ENCODE data around the gene MICA.
A peak's percentile ranks its signal among the peaks of the same experiment; 100 is the strongest.
"Not testable (repeated sequence)": the region's sequence is repeated elsewhere in the genome, so short reads cannot be mapped to it uniquely, and the experiment has no call there.

MICA gene

DNA sequence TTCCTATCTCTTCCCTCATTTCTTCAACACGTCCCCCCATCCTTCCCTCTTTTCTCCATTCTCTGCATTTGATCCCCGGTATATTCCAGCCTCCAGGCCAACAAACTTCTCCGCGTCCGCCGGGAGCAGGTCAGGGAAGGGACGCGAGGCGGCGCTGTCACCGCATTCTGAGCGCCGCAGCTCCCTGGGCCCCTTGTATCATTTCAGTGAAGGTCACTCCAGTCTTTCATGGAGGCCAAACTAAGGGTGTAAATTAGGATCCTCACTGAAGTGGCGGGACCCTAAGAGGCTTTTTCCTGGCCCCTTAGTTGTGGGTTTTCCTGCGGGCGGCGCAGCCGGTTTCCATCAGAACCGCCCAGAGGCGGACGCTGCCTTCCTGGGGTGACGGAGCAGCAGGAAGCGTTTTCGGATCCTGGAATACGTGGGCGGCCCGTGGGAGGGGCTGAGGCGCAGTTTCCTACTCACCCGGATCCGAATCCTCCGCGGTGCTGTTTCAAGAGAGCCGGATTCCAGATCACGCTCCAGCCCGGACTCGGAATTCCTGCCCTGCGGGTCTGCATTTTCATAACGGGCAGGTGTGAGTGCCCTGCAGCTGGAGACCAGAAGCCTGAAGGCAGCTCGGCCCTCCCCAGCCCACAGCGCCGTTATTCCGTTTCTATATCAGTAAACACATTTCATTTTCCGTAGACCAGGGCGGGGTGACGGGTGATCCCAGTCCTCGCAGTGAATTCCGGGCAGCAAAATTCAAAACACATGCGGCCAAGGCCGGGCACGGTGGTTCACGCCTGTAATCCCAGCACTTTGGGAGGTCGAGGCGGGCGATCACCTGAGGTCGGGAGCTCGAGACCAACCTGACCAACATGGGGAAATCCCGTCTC lies 3.6 kb upstream of the MICA start:
- peak overlapping the region; percentile 69 for H3K4me3 ChIP-seq (ENCODE audit: low read depth, low read length)
- peak; percentile 82 for DNase-seq (ENCODE audit: low read depth, low spot score)
- TF ChIP-seq, protein P1, sequence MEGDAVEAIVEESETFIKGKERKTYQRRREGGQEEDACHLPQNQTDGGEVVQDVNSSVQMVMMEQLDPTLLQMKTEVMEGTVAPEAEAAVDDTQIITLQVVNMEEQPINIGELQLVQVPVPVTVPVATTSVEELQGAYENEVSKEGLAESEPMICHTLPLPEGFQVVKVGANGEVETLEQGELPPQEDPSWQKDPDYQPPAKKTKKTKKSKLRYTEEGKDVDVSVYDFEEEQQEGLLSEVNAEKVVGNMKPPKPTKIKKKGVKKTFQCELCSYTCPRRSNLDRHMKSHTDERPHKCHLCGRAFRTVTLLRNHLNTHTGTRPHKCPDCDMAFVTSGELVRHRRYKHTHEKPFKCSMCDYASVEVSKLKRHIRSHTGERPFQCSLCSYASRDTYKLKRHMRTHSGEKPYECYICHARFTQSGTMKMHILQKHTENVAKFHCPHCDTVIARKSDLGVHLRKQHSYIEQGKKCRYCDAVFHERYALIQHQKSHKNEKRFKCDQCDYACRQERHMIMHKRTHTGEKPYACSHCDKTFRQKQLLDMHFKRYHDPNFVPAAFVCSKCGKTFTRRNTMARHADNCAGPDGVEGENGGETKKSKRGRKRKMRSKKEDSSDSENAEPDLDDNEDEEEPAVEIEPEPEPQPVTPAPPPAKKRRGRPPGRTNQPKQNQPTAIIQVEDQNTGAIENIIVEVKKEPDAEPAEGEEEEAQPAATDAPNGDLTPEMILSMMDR (IDR thresholded peaks at IDR 0.05; ENCODE audit: low read depth, low read length): peak; percentile 98
- in situ Hi-C loops (cut with HindIII; ENCODE audit: low sequenced_read_pairs): no loop called here

DNA sequence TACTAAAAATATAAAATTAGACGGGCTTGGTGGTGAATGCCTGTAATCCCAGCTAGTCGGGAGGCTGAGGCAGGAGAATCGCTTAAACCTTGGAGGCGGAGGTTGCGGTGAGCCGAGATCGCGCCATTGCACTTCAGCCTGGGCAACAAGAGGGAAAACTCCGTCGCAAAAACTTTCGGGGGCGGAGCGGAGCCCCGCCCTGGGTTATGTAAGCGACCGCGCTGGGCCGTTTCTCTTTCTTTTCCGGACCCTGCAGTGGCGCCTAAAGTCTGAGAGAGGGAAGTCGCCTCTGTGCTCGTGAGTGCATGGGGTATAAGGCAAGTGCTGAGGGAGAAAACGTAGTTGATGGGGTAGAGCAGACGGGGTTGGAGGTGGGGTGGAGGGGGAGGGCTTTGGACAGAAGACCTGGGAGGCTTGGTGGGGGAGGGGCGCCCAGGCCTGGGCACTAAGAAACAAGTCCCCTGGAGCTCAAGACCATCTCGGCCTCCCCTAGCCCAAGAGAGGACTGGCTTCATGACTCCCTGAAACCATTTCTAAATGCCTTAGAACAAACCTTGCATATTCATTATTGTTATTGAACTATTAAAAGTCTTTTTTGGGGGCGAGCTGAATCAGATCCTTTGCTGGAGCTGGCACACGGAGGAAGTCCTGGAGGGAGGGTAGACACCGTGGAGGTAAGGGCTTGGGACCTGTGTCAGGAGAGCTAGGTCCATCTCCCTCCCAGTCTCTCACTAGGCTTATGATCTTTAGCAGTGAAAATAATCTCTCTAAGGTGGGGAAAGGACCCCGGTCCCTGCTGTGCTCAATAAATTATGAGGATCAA lies 2.7 kb upstream of the MICA start:
- TF ChIP-seq, protein P1 (IDR thresholded peaks at IDR 0.05; ENCODE audit: low read depth, low read length): no peak
- in situ Hi-C loops (cut with HindIII; ENCODE audit: low sequenced_read_pairs): no loop called here

DNA sequence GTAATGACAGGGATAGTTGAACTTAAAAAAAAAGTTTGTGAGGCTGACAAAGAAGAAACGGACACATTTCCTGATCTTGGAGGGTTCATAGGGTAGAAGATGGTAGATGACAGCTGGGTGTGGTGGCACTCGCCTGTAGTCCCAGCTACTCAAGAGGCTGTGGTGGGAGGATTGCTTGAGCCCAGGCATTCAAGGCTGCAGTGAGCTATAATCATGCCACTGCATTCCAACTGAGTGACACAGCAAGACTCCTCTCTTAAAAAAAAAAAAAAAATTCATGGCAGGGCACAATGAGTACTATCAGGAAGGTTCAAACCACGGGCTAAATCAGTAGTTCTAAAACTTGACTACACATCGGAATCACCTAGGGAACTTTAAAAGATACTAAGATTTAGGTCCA lies 2.0 kb upstream of the MICA start:
- DNase-seq (ENCODE audit: low read depth, low spot score): peak; percentile 66
- H3K4me3 ChIP-seq (ENCODE audit: low read depth, low read length): peak overlapping the region; percentile 69
- in situ Hi-C loops (cut with HindIII; ENCODE audit: low sequenced_read_pairs): no loop called here
- TF ChIP-seq, protein P1 (IDR thresholded peaks at IDR 0.05; ENCODE audit: low read depth, low read length): no peak

More for the DNA sequence above, 2.7 kb upstream of the MICA start:
- peak overlapping the region; percentile 69 for H3K4me3 ChIP-seq (ENCODE audit: low read depth, low read length)
- peak; percentile 37 for DNase-seq (ENCODE audit: low read depth, low spot score)

DNA sequence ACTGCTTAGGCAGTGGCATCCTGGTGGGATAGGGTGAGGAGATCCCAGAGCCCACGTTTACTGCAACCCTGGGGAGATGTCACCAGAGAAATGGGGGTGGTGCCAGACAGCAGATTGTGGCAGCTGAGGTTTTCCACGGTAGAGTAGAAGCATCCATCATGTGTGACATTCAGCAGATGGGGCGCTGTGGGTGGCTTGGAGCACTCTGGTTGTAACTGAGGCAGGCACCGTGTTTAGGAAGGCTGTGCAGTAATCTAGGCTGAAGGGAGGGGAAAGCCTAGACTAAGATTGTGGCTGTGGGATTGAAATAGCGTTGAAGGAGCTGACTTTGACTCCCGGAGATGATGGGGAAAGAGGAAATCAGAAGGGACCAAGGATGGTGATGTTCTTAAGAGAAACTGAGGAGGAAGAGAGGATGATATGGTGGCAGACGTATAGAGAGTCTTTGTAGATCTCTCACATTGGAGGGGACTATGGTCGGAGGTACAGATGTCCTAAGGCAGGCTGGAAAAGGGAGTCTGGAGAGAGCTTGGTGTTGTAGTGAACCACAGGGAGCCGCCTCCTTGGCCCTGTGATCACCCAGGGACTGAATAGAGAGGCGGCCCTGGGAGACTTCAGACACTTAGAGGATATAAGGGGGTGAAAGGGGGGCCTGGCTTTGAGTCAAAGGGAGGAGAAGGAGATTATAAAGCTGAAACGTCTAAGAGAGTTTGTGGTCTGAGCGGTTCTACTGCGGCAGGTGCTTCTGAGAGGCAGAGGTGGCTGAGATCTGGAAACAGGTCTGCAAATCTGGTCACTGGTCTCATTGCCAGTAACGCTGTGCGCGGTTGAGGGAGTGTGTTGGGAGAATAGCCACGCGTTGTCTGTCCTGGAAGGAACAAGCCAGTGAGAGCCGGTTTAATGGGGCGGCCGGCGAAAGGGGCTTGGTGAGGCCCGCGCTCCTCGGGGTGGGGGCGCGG lies 792 bp upstream of the MICA start:
- TF ChIP-seq, protein P1 (IDR thresholded peaks at IDR 0.05; ENCODE audit: low read depth, low read length): no peak
- peak overlapping the region; percentile 70 for H3K4me3 ChIP-seq (ENCODE audit: low read depth, low read length)
- in situ Hi-C loops (cut with HindIII; ENCODE audit: low sequenced_read_pairs): no loop called here
- DNase-seq (ENCODE audit: low read depth, low spot score): no peak

DNA sequence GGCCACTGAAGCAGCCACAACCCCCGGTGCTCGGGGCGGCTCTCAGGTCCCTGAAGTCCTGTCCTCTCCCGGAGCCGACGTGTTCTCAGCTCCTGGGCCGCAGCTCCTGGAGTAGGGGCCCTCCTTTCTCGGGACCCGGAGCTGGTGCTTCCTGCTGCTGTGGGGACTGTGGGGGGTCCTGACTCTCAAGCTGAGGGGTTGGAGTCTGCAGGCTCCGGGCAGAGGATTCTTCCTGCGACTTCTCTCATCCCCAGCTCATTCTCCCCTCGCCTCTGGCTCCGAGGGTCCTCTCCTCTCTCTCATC lies 618 bp downstream of the MICA start:
- H3K4me3 ChIP-seq (ENCODE audit: low read depth, low read length): peak overlapping the region; percentile 70
- in situ Hi-C loops (cut with HindIII; ENCODE audit: low sequenced_read_pairs); DNase-seq (ENCODE audit: low read depth, low spot score): not testable (repeated sequence)

DNA sequence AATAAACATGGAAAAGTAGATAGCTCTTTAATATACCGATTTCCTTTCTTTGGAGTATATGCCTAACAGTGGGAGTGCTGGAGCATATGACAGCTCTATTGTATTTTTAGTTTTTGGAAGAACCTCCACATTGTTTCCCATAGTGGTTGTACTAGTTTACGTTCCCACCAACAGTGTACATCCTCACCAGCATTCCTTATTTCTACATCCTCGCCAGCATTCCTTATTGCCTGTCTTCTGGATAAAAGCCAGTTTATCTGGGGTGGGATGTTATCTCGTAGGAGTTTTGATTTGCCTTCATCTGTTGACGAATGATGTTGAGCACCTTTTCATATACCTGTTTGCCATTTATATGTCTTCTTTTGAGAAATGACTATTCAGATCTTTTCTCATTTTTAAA lies 2.6 kb downstream of the MICA start:
- in situ Hi-C loops (cut with HindIII; ENCODE audit: low sequenced_read_pairs): no loop called here
- no peak overlapping the region for H3K4me3 ChIP-seq (ENCODE audit: low read depth, low read length)
- TF ChIP-seq, protein P1 (IDR thresholded peaks at IDR 0.05; ENCODE audit: low read depth, low read length): no peak
- no peak for DNase-seq (ENCODE audit: low read depth, low spot score)

Measured in astrocyte of the spinal cord (primary cell).